MCF 10A (cell line): ENCODE data around the gene COLEC12. TPM values are rescaled to one million over a fixed set of nuclear protein-coding genes. Genes with fewer than 3 reads are reported as not detected.

Source experiments
- BruUV-seq: library from RNA; stranded (reverse); fragments of 400-500 nt; replicated peaks from 2 replicates; lab custom pipeline; 2021; lab: Mats Ljungman, UMichigan
- CTCF ChIA-PET: fragments of 300-600 bp; sonication (Branson Sonifier 250); formaldehyde crosslinking; extraction: SDS; loops from one replicate; lab custom pipeline; 2021; ENCODE audit warnings: antibody characterized with exemption, inconsistent platforms; lab: Yijun Ruan, JAX
- POLR2A ChIA-PET: fragments of 300-600, 350-650 bp; sonication (Branson Sonifier 250); formaldehyde crosslinking; extraction: SDS; loops from one replicate; lab custom pipeline; 2020; ENCODE audit warnings: antibody characterized with exemption, inconsistent platforms; lab: Yijun Ruan, JAX
- DNase-seq: peaks from one replicate; pipeline ENCODE4 v3.0.0-alpha.2; 2018; ENCODE audit not compliant: unreplicated experiment
- H3K27ac Mint-ChIP-seq: one replicate; pipeline ENCODE4 v1.8.0; 2022; ENCODE audit warnings: mild to moderate bottlenecking, low read depth, mixed read lengths; ENCODE audit not compliant: unreplicated experiment
- H3K27me3 Mint-ChIP-seq: one replicate; pipeline ENCODE4 v1.8.0; 2022; ENCODE audit warnings: mixed read lengths; ENCODE audit not compliant: insufficient read depth, unreplicated experiment
- H3K36me3 Mint-ChIP-seq: one replicate; pipeline ENCODE4 v1.8.0; 2022; ENCODE audit warnings: mild to moderate bottlenecking, moderate library complexity, mixed read lengths; ENCODE audit not compliant: insufficient read depth, unreplicated experiment
- H3K4me1 Mint-ChIP-seq: one replicate; pipeline ENCODE4 v1.8.0; 2022; ENCODE audit warnings: mixed read lengths; ENCODE audit not compliant: insufficient read depth, unreplicated experiment
- H3K4me3 Mint-ChIP-seq: one replicate; pipeline ENCODE4 v1.8.0; 2022; ENCODE audit warnings: mild to moderate bottlenecking, moderate library complexity, mixed read lengths; ENCODE audit not compliant: unreplicated experiment
- H3K9me3 Mint-ChIP-seq: one replicate; pipeline ENCODE4 v1.8.0; 2022; ENCODE audit warnings: mixed read lengths; ENCODE audit not compliant: unreplicated experiment
- CTCF ChIP-seq: fragments of 200-600 bp; IDR thresholded peaks from one replicate; pipeline ENCODE4 v1.8.0; 2022; ENCODE audit warnings: antibody characterized with exemption, mild to moderate bottlenecking; ENCODE audit not compliant: unreplicated experiment
- intact Hi-C: fragments of 100-400 bp; cut with micrococcal nuclease; formaldehyde crosslinking; loops from 2 replicates; pipeline ENCODE4 v1.14.1; 2022
- total RNA-seq: library from RNA; stranded (reverse); gene quantifications from 2 replicates; pipeline ENCODE4 v1.2.3, GENCODE V29; 2022

The COLEC12 gene
- total RNA-seq, 1 experiment from 2014 or later = 0.05 TPM

- TF ChIP-seq CTCF = no peak
- H3K36me3 Mint-ChIP-seq = no peaks in the 10 kb centered on the region
- intact Hi-C loops = no loop called here
- peaks cover 7% of the 10 kb centered on the region for H3K9me3 Mint-ChIP-seq
- H3K27me3 Mint-ChIP-seq = no peaks in the 10 kb centered on the region
- DNase-seq = peak; percentile 70
- ChIA-PET POLR2A (interaction anchor here (1.1 kb wide), 1 partner anchor 1580 kb away, joined by 3 read pairs; no protein-coding TSS in a partner anchor), CTCF (no interaction called here)
- no TSS peak for BruUV-seq
- no peak overlapping the region for H3K27ac Mint-ChIP-seq
- H3K4me1 Mint-ChIP-seq = no peaks in the 10 kb centered on the region
- H3K4me3 Mint-ChIP-seq = no peak overlapping the region
These were observed 29.6 kb downstream of the COLEC12 start for GRCh38 chr18:470661-471501.

DNA sequence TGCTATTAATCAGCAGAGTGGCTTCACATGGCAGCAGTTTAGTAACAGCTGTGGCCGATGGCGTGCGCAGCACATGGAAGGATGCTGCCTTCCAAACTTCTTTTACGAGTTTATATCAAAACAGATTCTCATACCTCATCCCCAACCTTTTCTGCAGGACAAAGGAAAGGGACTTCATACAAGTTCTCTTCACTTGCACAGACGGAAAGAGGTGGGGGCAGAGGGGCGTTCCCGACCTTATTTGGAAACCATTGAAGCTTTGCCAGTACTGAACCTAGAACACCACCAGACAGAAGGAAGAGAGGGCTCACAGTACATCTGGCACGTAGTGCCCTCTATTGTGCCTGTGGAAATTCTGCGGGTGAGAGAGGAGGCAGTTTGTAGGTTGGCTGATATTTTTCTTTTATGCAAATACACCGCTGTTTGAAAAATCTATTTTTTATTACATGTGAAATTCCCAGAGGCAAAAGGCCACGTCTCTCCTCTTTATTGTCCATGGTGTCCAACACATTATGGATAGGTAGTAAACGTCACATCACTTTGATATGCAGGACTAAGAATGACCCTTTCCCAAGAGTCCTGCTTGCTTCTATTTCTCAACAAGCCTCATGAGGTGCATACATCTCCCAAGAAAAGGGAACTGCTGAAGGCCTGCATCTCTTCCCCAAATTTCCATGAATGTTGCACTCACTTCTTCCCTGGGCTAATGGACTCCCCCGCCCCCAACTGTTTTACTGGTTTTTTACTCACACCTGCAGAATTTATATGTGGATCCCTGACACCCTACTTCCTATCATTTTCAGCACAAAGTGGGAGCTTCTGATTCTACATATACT lies 31.3 kb downstream of the COLEC12 start:
- ChIA-PET CTCF (no interaction called here), POLR2A (no interaction called here)
- H3K9me3 Mint-ChIP-seq = peaks cover 10% of the 10 kb centered on the region
- H3K4me3 Mint-ChIP-seq = no peak overlapping the region
- H3K36me3 Mint-ChIP-seq = peaks cover under 1% of the 10 kb centered on the region
- H3K27me3 Mint-ChIP-seq = no peaks in the 10 kb centered on the region
- intact Hi-C loops = no loop called here
- DNase-seq = no peak
- no TSS peak for BruUV-seq
- no peaks in the 10 kb centered on the region for H3K4me1 Mint-ChIP-seq
- TF ChIP-seq CTCF = no peak
- H3K27ac Mint-ChIP-seq = no peak overlapping the region

- no peak for DNase-seq
- no peak overlapping the region for H3K4me3 Mint-ChIP-seq
- H3K36me3 Mint-ChIP-seq = peaks cover 6% of the 10 kb centered on the region
- ChIA-PET CTCF (interaction anchor here (1.1 kb wide), 1 partner anchor 16 kb away, joined by 4 read pairs; no protein-coding TSS in a partner anchor), POLR2A (interaction anchor here (0.9 kb wide), 1 partner anchor 41 kb away, joined by 3 read pairs; no protein-coding TSS in a partner anchor)
- peaks cover 23% of the 10 kb centered on the region for H3K9me3 Mint-ChIP-seq
- no peak overlapping the region for H3K27ac Mint-ChIP-seq
- intact Hi-C loops = no loop called here
- no TSS peak for BruUV-seq
- no peaks in the 10 kb centered on the region for H3K4me1 Mint-ChIP-seq
- no peak for TF ChIP-seq CTCF
- H3K27me3 Mint-ChIP-seq = no peaks in the 10 kb centered on the region
These were observed 36.5 kb downstream of the COLEC12 start for GRCh38 chr18:463827-464541.
